Naive thymus-derived CD4-positive, alpha-beta T cell (primary cell): ENCODE measurements around the gene RGS10. TPM values are rescaled to one million over a fixed set of nuclear protein-coding genes. Genes with fewer than 3 reads are reported as not detected.

Experiments used
- ATAC-seq: fragments of 150-1000 bp; cut with Tn5 transposase; 2 replicates; pipeline ENCODE4 v1.10.0; 2021; ENCODE audit warnings: mild to moderate bottlenecking, moderate library complexity
- CTCF ChIA-PET: fragments of 350-600 bp; sonication (Branson Sonifier 250); formaldehyde crosslinking; loops from one replicate; lab custom pipeline; 2021; ENCODE audit warnings: antibody characterized with exemption; lab: Charles Lee
- POLR2A ChIA-PET: fragments of 350-600 bp; sonication (Branson Sonifier 250); formaldehyde crosslinking; loops from one replicate; lab custom pipeline; 2021; ENCODE audit warnings: antibody characterized with exemption, inconsistent platforms; lab: Charles Lee
- DNase-seq, 9 donors: peaks; one replicate each; pipeline versions ENCODE4 v3.0.0 to v3.0.0-alpha.2; 2020 to 2022; ENCODE audit warnings: mixed read lengths in 1 of 9
- H3K27ac ChIP-seq: one replicate; pipeline ENCODE4 v1.7.0; 2013; ENCODE audit warnings: mild to moderate bottlenecking, low read depth, low read length, moderate library complexity
- H3K27me3 ChIP-seq, 2 donors: one replicate each; pipeline ENCODE4 v1.7.0; 2013; ENCODE audit warnings: low read length in 2 of 2, mild to moderate bottlenecking in 2 of 2, moderate library complexity in 2 of 2; ENCODE audit not compliant: control insufficient read depth in 2 of 2, insufficient read depth in 2 of 2
- H3K36me3 ChIP-seq, 3 experiments: 1 replicate in 2 of 3; 2 replicates in 1 of 3; pipeline ENCODE4 v1.7.0; 2013; ENCODE audit warnings: low read length in 3 of 3, mild to moderate bottlenecking in 3 of 3, moderate library complexity in 1 of 3; ENCODE audit not compliant: insufficient read depth in 3 of 3, control insufficient read depth in 2 of 3
- H3K4me1 ChIP-seq, 2 donors: one replicate each; pipeline ENCODE4 v1.7.0; 2013; ENCODE audit warnings: low read length in 2 of 2, mild to moderate bottlenecking in 2 of 2, moderate library complexity in 1 of 2; ENCODE audit not compliant: control insufficient read depth in 2 of 2, insufficient read depth in 2 of 2
- H3K4me3 ChIP-seq: 2 replicates; pipeline ENCODE4 v1.7.0; 2013; ENCODE audit warnings: mild to moderate bottlenecking, low read length
- H3K9me3 ChIP-seq, 3 experiments: 1 replicate in 2 of 3; 2 replicates in 1 of 3; pipeline ENCODE4 v1.7.0; 2013; ENCODE audit warnings: low read length in 3 of 3; ENCODE audit not compliant: control insufficient read depth in 2 of 3
- H3K27ac Mint-ChIP-seq, 9 donors: one replicate each; pipeline ENCODE4 v1.8.0; 2020 to 2022; ENCODE audit warnings: mixed read lengths in 9 of 9, mild to moderate bottlenecking in 8 of 9, moderate library complexity in 5 of 9, inconsistent platforms in 2 of 9
- H3K27me3 Mint-ChIP-seq, 5 donors: one replicate each; pipeline ENCODE4 v1.8.0; 2021 to 2022; ENCODE audit warnings: mixed read lengths in 5 of 5, mild to moderate bottlenecking in 1 of 5
- H3K36me3 Mint-ChIP-seq, 5 donors: one replicate each; pipeline ENCODE4 v1.8.0; 2020 to 2022; ENCODE audit warnings: mixed read lengths in 5 of 5, mild to moderate bottlenecking in 3 of 5, inconsistent platforms in 1 of 5
- H3K4me1 Mint-ChIP-seq, 7 donors: one replicate each; pipeline ENCODE4 v1.8.0; 2020 to 2022; ENCODE audit warnings: mixed read lengths in 7 of 7, mild to moderate bottlenecking in 3 of 7, inconsistent platforms in 1 of 7
- H3K4me3 Mint-ChIP-seq, 10 donors: one replicate each; pipeline ENCODE4 v1.8.0; 2020 to 2022; ENCODE audit warnings: mild to moderate bottlenecking in 10 of 10, mixed read lengths in 10 of 10, moderate library complexity in 6 of 10, inconsistent platforms in 2 of 10
- H3K9me3 Mint-ChIP-seq, 11 donors: one replicate each; pipeline ENCODE4 v1.8.0; 2020 to 2022; ENCODE audit warnings: mixed read lengths in 11 of 11, mild to moderate bottlenecking in 4 of 11, inconsistent platforms in 1 of 11, moderate library complexity in 1 of 11
- intact Hi-C, 2 donors: fragments of 100-400 bp; cut with micrococcal nuclease; formaldehyde crosslinking; loops; one replicate each; pipeline ENCODE4 v1.15.1; 2023
- polyA plus RNA-seq, 2 donors: library from polyadenylated mRNA; unstranded; fragments of 300-500 nt; fragmentation: Illumina TruSeq; gene quantifications; one replicate each; pipeline ENCODE4 v1.2.3, GENCODE V29; 2021
- total RNA-seq, 6 experiments: library from RNA in 5 of 6; stranded (reverse) in 5 of 6; gene quantifications; 1 replicate in 5 of 6; 2 replicates in 1 of 6; pipeline ENCODE4 v1.2.3 and lab custom pipeline; 2021 to 2026

RGS10 gene
- total and polyA plus RNA-seq, 7 experiments from 2014 or later: 89.5 to 462 (median 188) TPM

DNA sequence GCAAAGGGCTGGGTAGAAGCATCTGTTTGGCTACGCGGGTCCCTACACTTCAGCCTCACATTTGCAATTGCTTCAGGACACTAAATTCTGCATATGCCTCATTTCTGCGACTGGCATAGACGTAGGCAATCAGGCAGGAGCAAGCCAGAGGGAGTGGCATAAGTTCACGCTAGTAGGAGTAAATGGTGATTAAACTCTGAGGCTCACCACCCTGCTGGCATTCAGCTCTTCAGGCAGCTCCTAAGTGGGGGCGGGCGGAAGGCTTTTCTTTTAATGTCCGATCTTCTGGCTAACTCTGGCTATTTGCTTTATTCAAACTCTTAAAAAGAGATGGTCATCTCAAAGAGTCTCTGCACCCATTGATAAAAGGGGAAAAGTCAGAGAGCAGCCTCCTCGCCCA, 45.3 kb downstream of the RGS10 start:
- H3K4me1 ChIP-seq: peaks cover 34 to 73% of the 10 kb centered on the region in 2 donors
- no peak overlapping the region for H3K4me3 ChIP-seq
- ChIA-PET POLR2A (interaction anchor here (1.0 to 12.5 kb wide), 4 partner anchors 9 to 43 kb away, joined by 3 to 169 read pairs (median 66); partner anchors contain the start of gene RGS10), CTCF (interaction anchor here (1.3 kb wide), 1 partner anchor 190 kb away, joined by 3 read pairs; no protein-coding TSS in a partner anchor)
- ATAC-seq: no peak
- H3K27me3 ChIP-seq: no peaks in the 10 kb centered on the region
- intact Hi-C loops: no loop called here
- H3K27me3 Mint-ChIP-seq: no peaks in the 10 kb centered on the region
- H3K27ac ChIP-seq: peak overlapping the region; percentile 45
- peaks cover 0 to 2% (median 0%) of the 10 kb centered on the region in 11 donors for H3K9me3 Mint-ChIP-seq
- H3K9me3 ChIP-seq: no peaks in the 10 kb centered on the region
- H3K4me1 Mint-ChIP-seq: peaks cover 42 to 92% (median 83%) of the 10 kb centered on the region in 7 donors
- H3K36me3 Mint-ChIP-seq: peaks cover 0 to 42% (median 16%) of the 10 kb centered on the region in 5 donors
- H3K27ac Mint-ChIP-seq: peak overlapping the region; percentile 31 to 100 (median 98)
- peaks cover 0 to 10% (median 0%) of the 10 kb centered on the region in 3 experiments for H3K36me3 ChIP-seq
- DNase-seq: no peak
- H3K4me3 Mint-ChIP-seq: peak overlapping the region in 6 of 10 donors; percentile 11 to 34 (median 27)

DNA sequence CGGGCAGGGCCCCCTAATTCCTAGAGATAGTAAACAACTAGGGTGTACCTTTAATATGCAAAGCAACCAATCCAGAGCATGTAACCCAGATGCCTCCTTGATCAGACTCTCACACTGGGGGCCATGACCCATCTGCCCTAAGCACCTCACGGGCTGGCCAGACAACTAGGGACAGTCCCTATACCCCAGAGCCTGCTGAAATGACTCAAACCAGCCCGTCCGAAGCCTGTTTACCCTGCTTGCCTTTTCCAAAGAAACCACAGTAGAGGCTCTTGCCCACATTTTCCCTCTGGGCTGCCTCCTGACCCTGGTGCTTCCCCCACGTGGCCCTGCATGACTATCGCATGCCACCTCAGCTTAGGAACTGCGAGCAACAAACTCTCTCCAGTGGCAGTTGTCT, 46.2 kb downstream of the RGS10 start:
- Histone ChIP-seq H3K4me3 (no peak overlapping the region), H3K4me1 (peaks cover 26 to 66% of the 10 kb centered on the region in 2 donors), H3K9me3 (no peaks in the 10 kb centered on the region), H3K27me3 (no peaks in the 10 kb centered on the region), H3K36me3 (peaks cover 0 to 10% (median 0%) of the 10 kb centered on the region in 3 experiments), H3K27ac (peak overlapping the region; percentile 58)
- H3K9me3 Mint-ChIP-seq: peaks cover 0 to 2% (median 0%) of the 10 kb centered on the region in 11 donors
- H3K36me3 Mint-ChIP-seq: peaks cover 0 to 40% (median 16%) of the 10 kb centered on the region in 5 donors
- peak overlapping the region in 9 of 10 donors; percentile 7 to 51 (median 33) for H3K4me3 Mint-ChIP-seq
- intact Hi-C loops: no loop called here
- CTCF ChIA-PET: no interaction called here
- peak overlapping the region; percentile 74 to 100 (median 93) for H3K27ac Mint-ChIP-seq
- H3K27me3 Mint-ChIP-seq: no peaks in the 10 kb centered on the region
- DNase-seq (peak in 1 of 9 donors; percentile 71), ATAC-seq (no peak)
- H3K4me1 Mint-ChIP-seq: peaks cover 40 to 90% (median 84%) of the 10 kb centered on the region in 7 donors
- POLR2A ChIA-PET: interaction anchor here (2.3 to 12.5 kb wide), 3 partner anchors 9 to 44 kb away, joined by 8 to 169 read pairs (median 129); partner anchors contain the start of gene RGS10

DNA sequence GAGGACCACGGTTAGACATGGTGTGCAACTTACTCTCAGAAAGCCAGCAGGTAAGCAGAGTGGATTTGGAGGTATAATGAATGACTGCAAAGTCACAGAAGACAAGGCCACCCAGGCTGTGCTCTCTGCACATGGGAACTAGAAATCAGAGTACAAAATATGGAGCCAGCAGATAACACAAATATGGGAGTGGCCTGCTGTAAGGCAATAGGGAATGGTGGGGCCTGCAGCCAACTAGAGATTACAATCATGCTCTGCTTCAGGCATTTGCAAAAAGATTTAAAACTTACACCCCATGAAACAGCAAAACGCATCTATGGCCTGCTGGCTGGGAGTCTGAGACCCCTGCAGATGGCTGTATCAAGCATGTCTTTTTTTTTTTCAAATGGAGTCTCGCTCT, 47.0 kb downstream of the RGS10 start:
- Histone ChIP-seq H3K27me3 (no peaks in the 10 kb centered on the region), H3K27ac (peak overlapping the region; percentile 65), H3K4me1 (peaks cover 19 to 58% of the 10 kb centered on the region in 2 donors), H3K36me3 (peaks cover 0 to 10% (median 0%) of the 10 kb centered on the region in 3 experiments), H3K9me3 (no peaks in the 10 kb centered on the region), H3K4me3 (no peak overlapping the region)
- peaks cover 0 to 35% (median 16%) of the 10 kb centered on the region in 5 donors for H3K36me3 Mint-ChIP-seq
- no peak for ATAC-seq
- H3K9me3 Mint-ChIP-seq: peaks cover 0 to 2% (median 0%) of the 10 kb centered on the region in 11 donors
- peak overlapping the region in 8 of 9 donors; percentile 74 to 99 (median 88) for H3K27ac Mint-ChIP-seq
- DNase-seq: no peak
- POLR2A ChIA-PET: interaction anchor here (0.9 to 2.3 kb wide), 3 partner anchors 9 to 47 kb away, joined by 3 to 8 read pairs (median 4); partner anchors contain the start of gene RGS10
- intact Hi-C loops: no loop called here
- peak overlapping the region in 1 of 10 donors; percentile 32 for H3K4me3 Mint-ChIP-seq
- no peaks in the 10 kb centered on the region for H3K27me3 Mint-ChIP-seq
- CTCF ChIA-PET: interaction anchor here (2.3 kb wide), 1 partner anchor 48 kb away, joined by 8 read pairs; no protein-coding TSS in a partner anchor
- H3K4me1 Mint-ChIP-seq: peaks cover 36 to 82% (median 77%) of the 10 kb centered on the region in 7 donors

DNA sequence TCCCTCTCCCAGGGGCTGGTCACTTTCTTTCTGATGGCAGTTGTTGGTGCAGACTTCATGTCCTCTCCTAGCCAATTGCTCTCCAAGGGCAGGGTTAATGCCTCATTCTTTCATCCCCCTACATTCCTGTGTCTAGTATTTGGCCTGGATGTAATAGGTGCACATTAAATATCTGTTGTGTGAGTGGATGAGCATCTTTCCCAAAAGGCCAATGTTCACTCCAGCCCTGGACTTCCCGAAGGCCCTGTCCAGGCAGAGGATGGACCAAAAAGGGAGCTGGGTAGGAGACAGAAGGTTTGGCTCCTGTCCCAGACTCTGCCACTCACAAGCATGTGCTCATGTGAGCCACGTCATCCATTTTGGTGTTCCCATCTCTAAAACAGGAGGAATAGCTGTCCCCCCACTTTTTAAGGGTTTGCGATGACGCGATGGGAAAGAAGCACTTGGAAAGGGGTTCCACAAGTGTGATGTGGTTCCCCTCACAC, 47.5 kb downstream of the RGS10 start:
- Mint-ChIP-seq H3K4me3 (peak overlapping the region in 6 of 10 donors; percentile 10 to 44 (median 24)), H3K27ac (peak overlapping the region; percentile 74 to 99 (median 91)), H3K36me3 (peaks cover 0 to 31% (median 16%) of the 10 kb centered on the region in 5 donors), H3K4me1 (peaks cover 31 to 82% (median 75%) of the 10 kb centered on the region in 7 donors), H3K27me3 (no peaks in the 10 kb centered on the region), H3K9me3 (peaks cover 0 to 2% (median 0%) of the 10 kb centered on the region in 11 donors)
- ATAC-seq (no peak), DNase-seq (no peak)
- no peak overlapping the region for H3K4me3 ChIP-seq
- H3K27me3 ChIP-seq: no peaks in the 10 kb centered on the region
- H3K9me3 ChIP-seq: no peaks in the 10 kb centered on the region
- H3K4me1 ChIP-seq: peaks cover 16 to 56% of the 10 kb centered on the region in 2 donors
- intact Hi-C loops: no loop called here
- H3K36me3 ChIP-seq: peaks cover 0 to 10% (median 0%) of the 10 kb centered on the region in 3 experiments
- ChIA-PET POLR2A (interaction anchor here (0.9 to 3.4 kb wide), 6 partner anchors 8 to 47 kb away, joined by 3 to 21 read pairs (median 6); partner anchors contain the start of gene RGS10), CTCF (interaction anchor here (0.6 to 2.3 kb wide), 5 partner anchors 14 to 50 kb away, joined by 3 to 8 read pairs (median 5); no protein-coding TSS in a partner anchor)
- H3K27ac ChIP-seq: peak overlapping the region; percentile 65

DNA sequence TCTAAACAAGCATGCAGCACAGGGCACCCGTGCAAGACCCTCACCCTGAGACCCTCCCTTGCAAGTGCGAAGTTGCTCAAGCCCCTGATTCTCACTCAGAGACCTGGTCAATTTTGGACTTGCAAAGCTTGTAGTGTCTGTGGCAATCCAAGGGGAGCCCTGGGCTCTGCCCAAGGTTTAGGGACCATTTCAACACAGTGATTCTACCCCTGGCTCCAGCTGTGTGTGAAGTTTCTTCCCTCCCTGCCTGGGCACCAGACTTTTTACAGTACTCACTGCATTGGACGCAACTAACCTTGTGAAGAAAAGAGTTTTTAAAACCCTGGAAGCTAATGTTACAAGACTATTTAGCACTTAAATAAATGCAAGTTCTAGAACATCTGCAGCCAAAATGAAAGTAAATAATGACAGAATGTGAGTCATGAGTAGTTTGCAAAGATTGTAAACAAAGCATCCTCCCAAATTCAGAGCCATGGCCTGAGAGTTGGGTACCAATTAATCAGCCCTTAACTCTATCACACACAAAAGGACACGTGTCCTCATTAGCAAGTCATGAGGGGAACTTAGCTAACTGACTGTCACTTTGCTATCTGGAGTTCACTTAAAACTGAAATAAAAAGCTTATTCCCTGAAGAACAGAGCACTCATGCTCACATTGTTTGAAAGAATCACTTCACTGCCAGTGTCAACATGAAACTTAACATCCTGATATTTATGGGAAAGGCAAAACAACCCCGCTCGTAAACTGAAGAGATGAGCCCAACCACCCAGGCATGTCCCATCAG, 48.1 kb downstream of the RGS10 start:
- Histone ChIP-seq H3K9me3 (no peaks in the 10 kb centered on the region), H3K27ac (peak overlapping the region; percentile 65), H3K4me1 (peaks cover 20 to 56% of the 10 kb centered on the region in 2 donors), H3K27me3 (no peaks in the 10 kb centered on the region), H3K36me3 (peaks cover 0 to 10% (median 0%) of the 10 kb centered on the region in 3 experiments), H3K4me3 (no peak overlapping the region)
- Mint-ChIP-seq H3K4me3 (peak overlapping the region in 7 of 10 donors; percentile 14 to 71 (median 39)), H3K27me3 (no peaks in the 10 kb centered on the region), H3K9me3 (peaks cover 0 to 2% (median 0%) of the 10 kb centered on the region in 11 donors), H3K4me1 (peaks cover 32 to 82% (median 75%) of the 10 kb centered on the region in 7 donors), H3K36me3 (peaks cover 0 to 25% (median 14%) of the 10 kb centered on the region in 5 donors), H3K27ac (peak overlapping the region; percentile 74 to 99 (median 91))
- DNase-seq (no peak), ATAC-seq (no peak)
- intact Hi-C loops: loop anchor here in 1 of 2 donors (1.0 kb wide), 1 partner anchor 8 kb away; no protein-coding TSS in a partner anchor
- CTCF ChIA-PET: interaction anchor here (0.6 to 2.3 kb wide), 7 partner anchors 14 to 289 kb away, joined by 3 to 8 read pairs (median 3); no protein-coding TSS in a partner anchor
- POLR2A ChIA-PET: interaction anchor here (0.9 to 3.4 kb wide), 7 partner anchors 8 to 48 kb away, joined by 3 to 21 read pairs (median 8); partner anchors contain the start of gene RGS10

DNA sequence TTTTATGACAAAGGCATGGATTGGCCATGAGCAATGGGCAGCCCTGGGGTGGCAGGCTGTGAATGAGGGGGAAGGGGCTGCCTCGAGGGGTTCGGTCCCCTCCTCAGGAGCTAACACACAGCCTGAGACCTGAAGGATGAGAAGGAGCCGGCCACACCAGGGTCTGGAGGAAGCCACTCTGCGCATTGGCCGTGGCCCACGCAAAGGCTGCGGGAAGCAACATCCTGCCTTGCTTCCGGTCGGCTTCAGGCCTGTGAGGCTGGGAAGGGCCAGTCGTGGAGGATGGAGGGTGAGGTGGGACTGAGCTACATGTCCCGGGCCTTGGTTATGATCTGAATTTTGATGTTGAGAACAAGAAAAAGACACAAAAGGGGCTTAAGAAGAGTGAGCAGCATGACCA, 49.4 kb downstream of the RGS10 start:
- no peak overlapping the region for H3K4me3 ChIP-seq
- Mint-ChIP-seq H3K9me3 (peaks cover 0 to 2% (median 0%) of the 10 kb centered on the region in 11 donors), H3K4me1 (peaks cover 27 to 82% (median 72%) of the 10 kb centered on the region in 7 donors), H3K27me3 (no peaks in the 10 kb centered on the region), H3K27ac (peak overlapping the region; percentile 66 to 99 (median 88)), H3K4me3 (peak overlapping the region in 3 of 10 donors; percentile 18 to 40 (median 18)), H3K36me3 (peaks cover 0 to 18% (median 4%) of the 10 kb centered on the region in 5 donors)
- intact Hi-C loops: no loop called here
- CTCF ChIA-PET: no interaction called here
- no peak for DNase-seq
- ATAC-seq: no peak
- H3K27ac ChIP-seq: peak overlapping the region; percentile 61
- peaks cover 0 to under 1% (median 0%) of the 10 kb centered on the region in 3 experiments for H3K36me3 ChIP-seq
- POLR2A ChIA-PET: interaction anchor here (0.6 to 3.4 kb wide), 7 partner anchors 8 to 50 kb away, joined by 3 to 21 read pairs (median 4); partner anchors contain the start of gene RGS10
- no peaks in the 10 kb centered on the region for H3K27me3 ChIP-seq
- peaks cover 24 to 50% of the 10 kb centered on the region in 2 donors for H3K4me1 ChIP-seq
- no peaks in the 10 kb centered on the region for H3K9me3 ChIP-seq
